GM18502 (cell line): ENCODE data around the gene ATP6V0D1.

Experiments used
- ATAC-seq: cut with Tn5 transposase; IDR thresholded peaks from one replicate; pipeline ENCODE4 v1.9.1; 2021; ENCODE audit warnings: mild to moderate bottlenecking; ENCODE audit not compliant: unreplicated experiment, poor library complexity

Gene ATP6V0D1

DNA sequence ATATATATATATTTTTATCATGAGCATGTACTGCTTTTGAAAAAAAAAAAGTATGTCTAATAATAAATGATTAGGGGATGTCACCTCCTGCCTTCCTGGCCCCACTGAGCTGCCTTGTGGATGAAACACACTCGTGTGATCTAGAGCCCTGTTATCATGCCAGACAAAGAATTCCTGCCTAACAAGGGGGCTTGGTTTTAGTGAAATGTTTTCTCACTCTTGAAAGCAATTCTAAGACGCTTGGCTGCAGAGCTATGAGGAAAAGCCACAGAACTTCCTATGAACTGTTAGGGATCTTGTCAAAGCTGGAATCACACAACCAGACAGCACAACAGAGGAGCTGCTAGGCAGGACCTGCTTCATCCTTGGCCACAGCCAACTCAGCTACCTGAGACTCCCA lies 68.7 kb downstream of the ATP6V0D1 start:
- ATAC-seq, result no peak

DNA sequence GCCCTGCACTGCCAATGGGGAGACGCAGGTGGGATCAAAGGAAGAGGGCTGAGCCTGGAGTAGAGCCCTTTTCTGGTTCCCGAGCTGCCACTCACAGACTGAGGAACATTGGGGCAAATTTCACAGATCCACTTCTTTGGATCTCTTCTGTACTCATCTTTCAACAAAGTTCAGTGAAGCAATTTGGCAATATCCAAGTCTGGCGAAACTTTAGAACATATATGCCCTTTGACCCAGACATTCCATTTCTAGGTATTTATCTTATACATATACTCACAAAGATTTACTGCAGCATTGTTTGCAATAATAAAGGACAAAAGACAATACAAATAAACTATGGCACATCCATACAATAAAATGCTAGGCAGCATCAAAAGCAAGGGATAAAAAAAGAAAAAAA lies 69.6 kb downstream of the ATP6V0D1 start:
- ATAC-seq, result no peak

DNA sequence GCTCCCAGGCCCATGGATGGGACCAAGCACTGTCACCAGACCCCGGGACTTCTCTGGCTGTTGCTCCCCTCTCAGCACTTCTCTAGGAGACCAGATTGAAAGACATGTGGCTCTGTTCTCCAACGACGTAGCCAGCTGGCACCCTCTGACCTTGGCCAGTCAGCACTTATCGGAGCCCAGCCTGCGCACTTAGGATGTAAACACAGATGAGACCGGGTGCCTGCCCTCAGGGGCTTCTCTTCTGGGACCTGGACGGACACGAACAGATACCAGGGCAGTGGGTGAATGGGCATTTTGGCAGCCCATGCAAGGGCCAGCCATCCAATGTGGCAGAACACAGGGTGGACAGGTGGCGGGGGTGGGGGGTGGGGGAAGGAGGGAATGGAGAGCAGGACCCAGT lies 71.3 kb downstream of the ATP6V0D1 start:
- ATAC-seq, result no peak

DNA sequence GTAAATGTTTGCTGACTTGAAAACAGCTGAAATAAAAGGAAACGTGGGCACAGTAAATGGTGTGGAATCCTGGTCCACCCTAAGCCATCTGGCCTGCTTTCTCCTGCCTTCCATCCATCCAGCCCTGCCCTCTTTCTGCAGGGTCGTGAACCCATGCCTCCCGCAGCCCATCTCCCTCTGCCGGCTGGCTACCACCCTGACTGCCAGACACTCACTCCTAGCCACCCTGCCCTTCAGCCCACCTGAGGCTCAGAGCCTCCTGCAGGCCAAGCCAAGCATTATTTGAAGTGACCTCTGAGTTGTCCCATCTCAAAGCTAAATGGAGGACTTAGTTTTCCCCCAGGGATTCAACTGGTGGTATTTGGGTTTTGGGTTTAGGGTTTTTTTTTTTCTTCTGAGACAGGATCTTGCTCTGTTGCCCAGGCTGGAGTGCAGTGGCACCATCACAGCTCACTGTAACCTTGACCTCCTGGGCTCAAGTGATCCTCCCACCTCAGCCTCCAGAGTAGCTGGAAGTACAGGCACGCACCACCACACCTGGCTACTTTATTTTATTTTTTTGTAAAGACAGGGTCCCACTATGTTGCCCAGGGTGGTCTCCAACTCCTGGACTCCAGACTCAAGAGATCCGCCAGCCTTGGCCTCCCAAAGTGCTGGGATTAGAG lies 73.0 kb downstream of the ATP6V0D1 start:
- no peak for ATAC-seq

DNA sequence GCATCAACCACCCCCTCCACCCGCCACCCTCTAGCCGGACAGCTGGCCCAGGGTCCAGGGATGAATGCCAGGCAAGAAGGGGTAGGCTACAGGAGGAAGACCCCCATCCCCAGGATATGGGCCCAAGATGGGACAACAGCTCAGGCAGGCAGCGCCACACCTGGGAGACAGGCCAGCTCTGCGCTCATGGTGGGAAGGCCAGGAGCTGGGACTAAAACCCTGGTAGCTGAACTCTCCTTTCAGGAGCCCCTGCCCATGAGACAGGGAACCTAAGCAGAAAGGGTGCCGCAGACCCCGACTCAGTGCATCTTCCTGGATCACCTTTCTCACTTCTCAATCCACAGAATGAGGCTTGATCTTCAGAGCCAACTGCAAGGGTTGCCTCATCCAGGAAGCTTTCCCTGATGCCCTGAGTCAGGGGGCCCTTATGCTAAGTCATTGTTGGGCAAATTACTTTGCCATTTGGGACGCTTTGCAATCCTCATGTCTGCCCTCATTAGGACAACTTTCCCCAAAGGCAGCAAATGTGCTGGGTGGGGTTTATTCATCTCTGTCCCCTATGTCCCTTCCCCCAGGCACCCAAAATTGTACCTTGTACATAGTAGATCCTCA lies 73.7 kb downstream of the ATP6V0D1 start:
- ATAC-seq, result no peak

DNA sequence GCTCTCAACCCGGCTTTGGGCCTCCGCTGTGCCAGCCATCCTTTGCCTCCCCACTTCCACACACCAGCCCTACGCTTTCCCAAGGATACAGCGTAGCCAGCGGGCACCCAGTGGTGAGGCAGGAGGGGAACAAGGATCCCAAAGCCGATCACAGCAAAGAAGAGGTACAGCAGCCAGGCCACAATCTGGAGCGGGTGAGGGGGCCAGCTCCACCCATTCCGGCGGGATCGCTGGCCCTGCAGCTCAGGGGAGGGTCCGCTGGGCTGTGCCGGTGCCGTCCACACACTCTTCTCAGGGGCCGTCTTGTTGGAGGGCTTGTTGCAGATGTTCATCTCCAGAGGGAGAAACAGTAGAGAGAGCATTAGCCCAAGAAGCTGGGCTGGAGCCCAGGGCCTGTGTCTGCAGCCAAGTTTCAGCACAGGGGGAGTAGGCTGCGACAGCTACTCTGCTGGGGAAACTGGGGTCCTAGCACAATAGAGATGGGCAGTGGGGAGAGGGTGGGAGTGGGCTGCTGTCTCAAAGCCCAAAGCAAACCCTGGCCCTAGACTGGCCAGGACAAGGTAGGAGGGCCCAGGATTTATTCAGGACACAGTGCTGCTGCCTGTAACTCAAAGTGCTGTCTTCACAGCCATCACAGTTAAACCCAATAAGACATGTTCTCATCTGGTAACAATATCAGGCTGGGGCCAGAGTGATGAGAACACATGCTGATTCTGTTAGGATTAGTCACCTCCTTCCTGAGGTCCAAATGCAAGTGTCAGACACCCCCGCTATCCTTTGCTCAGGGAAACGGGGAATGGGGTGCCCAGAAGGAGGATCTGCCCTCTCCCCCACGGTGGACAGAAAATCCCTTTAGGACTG lies 74.6 kb downstream of the ATP6V0D1 start:
- no peak for ATAC-seq

DNA sequence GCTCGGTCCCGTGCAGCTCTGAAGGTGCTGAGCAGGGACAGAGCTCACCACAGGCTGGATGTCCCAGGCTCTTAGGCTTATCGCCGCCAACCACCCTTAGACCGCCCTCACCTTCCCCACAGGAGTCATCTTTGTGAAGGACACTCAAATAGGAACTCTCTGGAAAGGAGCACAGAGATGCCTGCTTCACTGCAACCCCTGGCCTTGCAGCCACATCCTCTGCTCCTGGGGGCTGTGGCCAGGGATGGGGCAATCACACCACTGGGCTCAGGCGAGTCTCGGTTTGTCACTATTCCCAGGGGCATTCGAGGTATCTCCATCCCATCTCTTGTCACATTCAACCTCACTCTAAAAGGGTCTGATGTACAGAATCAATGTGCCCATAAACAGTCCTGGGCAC lies 75.6 kb downstream of the ATP6V0D1 start:
- no peak for ATAC-seq

DNA sequence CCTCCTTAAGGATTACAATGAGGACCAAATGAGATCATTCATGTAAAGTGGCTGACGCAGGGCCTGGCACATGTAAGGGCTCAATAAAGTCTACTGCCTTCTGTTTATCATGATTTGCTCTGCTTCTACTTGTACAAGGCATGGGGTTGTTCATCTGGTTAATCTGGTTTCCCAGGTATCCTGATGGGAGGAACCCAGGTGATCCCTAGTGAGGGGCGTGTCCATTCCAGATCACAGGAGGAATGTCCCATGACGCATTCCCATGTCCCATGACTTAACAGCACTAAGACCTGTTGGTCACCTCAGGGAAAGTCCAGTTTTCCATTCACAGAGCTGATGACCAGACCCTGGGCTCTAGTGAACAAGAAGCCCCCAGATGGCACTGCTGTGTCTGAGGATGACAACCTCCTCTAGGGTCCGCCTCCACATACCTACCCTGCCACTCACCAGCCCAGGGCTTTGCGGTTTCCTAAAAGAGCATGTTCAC lies 76.2 kb downstream of the ATP6V0D1 start:
- no peak for ATAC-seq

DNA sequence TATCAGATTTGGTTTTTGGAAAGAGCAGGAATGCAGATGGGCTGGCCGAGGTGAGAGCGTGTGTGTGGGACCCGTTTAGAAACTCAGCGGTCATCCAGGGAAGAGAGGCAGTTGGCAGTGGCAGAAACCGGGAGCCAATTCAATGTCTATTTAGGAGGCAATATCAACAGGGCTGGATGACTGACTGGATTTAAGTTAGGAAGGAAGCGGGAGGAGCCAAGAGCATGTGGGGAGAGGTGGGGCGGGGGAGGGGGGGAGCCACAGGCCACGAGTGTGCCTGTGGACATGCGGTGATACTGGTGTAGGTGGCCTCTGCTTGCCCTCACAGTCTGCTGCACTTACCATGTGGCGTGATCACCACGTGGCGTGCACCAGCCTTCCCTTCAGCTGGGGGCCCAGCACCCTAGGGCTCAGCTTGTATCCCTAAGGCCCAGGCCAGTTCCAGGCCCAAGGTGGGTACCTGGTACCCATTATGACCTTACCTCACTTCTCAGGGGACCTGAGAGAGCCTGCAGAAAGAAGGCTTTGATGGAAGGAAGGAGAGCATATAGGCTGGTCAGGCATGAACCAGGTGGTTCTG lies 76.9 kb downstream of the ATP6V0D1 start:
- no peak for ATAC-seq

DNA sequence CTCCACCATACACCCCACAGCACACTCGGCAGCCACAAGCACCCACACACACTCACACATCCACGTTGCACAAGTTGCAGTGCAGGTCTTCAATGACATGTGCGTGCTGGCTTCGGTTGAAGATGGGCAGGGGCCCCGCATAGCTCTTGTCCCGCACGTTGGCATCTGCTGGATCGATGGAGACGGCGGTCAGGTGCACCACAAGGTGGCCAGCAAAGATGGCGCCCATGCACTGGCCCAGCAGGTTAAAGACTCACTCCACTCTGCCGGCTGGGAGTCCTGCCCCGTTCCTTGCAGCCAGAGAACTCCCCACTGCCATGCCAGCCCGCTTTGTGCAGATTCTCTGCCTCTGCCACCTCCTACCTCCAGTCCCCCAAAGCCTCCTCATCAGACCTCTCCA lies 80.1 kb downstream of the ATP6V0D1 start:
- no peak for ATAC-seq

DNA sequence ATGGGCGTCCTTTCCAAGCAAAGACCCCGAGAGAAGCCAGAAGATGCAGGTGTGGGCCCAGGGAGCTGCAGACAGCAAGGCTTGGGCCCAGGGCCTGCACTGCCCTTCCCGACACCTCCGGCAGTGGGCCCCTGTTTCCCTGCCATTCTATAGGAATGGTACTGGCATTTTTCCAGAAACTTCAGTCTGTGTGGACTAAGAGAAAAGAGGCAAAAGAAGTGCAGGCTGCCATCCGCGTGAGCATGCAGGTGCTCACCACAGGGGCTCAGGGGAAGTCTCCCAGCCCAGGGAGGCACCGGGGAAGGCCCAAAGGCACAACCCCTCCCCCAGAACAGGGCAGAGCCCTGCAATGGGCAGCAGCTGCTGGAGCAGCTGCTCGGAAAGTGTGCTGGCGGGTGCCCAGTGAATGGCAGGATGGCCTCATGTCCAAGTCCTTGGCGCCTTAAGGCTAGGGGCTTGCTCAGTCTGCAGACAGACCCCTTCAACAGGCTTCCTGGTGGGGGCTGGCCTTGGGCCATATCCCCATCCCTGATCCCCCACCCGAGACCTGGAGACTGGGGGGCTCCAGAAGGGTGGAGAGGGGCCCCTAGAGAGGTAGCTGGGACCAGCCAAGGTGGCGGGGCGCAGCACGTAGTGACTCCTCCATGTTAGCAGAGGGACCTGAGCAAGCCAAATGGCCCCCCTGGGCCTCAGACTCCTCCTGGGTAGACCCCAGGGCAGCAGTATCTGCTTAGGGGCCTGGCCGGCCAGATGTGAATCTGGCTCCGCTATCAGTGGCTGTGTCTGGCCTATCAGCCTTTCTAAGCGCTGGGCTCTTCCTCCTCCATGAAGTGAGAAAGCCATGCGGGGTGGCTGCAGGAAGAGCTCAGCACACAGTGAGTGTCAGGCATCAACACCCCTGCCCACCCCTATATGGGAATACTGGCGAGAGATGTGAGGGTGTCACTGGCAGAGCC lies 80.9 kb downstream of the ATP6V0D1 start:
- no peak for ATAC-seq

DNA sequence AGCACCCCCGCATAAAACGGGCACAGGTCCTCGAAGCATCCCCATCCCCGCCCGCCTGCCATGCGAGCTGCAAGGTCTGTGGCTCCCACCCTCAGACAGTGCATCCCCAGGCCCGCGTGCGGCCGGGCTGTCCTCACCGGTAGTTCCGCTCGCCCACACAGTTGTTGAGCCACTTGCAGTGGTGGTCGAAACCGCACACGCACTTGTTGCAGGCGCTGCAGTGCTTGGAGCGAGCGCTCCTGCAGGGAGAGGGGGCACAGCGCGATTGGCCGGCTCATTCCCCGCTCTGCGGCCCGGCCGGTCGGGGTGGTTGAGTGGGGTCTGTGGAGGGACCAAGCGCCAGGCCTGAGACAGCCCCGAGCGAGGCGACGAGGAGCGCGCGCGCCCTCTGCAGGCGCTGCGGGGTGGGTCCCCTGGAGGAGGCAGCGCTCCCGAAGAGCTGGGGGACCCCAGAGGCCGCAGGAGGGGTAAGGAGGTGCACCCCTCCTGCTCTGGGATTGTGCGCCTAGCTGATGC lies 81.7 kb downstream of the ATP6V0D1 start:
- no peak for ATAC-seq

DNA sequence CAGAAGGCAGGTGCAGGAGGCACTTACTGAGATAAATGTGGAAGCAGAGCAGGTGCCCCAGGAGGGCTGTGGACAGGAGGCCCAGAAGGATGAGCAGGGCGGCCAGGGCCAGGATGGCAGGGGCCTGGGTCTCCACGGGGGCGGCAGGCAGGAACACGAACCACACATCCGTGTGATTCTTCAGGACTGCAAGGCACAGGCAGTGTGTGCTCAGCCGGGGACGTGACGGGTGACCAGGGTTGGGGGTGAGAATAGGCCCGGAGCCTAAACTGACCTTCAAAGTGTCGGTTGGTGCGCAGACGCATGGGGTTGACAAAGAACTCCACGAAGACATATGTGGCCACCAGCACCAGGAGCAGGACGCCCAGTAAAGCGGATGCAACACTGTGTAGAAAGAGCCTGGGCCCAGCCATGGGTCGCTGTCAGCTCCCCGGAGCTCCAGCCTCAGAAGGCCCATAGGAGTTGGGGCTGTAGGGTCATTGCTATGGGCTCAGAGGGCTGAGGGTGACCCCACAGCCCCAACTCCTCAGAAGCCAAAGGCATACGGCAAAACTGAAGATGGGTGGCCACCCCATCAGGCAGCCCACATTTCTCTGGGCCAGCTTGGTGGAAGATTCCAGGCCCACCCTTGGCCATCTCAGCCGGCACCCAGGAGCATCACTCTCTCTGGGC lies 82.3 kb downstream of the ATP6V0D1 start:
- ATAC-seq, result no peak

DNA sequence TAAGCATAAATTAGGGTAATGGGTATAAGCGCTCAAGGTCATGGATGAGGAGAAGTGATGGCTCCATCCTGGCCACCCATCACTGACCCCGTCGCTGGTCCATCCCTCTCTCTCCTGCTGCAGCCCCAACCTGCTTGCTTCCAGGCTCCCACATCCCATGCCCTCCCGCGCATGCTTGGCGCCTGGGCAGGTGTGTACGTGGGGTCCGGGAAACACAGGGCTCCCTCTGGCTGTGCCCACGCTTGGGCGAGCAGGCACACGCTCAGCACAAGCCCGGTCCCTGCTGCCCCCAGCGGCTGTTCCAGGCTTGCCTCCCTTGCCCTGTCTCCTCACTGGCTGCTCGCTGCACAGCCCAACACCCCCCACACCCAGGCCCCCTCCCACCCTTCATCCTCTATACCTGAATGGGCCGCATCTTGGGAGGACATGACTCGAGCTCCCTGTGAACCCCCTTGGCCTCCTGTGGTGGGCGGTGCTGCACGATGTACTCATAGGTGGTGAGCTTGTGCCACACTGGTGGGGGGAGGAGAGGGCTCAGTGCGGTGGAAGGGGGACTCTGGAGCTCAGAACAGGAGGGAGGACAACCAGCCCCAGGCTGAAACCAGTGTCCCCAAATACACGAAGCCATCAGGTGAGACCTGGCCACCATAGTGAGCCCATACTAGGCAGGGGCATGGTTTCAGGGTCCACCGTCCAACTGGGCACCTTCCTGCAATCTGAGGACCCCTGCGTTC lies 83.0 kb downstream of the ATP6V0D1 start:
- ATAC-seq, result no peak

DNA sequence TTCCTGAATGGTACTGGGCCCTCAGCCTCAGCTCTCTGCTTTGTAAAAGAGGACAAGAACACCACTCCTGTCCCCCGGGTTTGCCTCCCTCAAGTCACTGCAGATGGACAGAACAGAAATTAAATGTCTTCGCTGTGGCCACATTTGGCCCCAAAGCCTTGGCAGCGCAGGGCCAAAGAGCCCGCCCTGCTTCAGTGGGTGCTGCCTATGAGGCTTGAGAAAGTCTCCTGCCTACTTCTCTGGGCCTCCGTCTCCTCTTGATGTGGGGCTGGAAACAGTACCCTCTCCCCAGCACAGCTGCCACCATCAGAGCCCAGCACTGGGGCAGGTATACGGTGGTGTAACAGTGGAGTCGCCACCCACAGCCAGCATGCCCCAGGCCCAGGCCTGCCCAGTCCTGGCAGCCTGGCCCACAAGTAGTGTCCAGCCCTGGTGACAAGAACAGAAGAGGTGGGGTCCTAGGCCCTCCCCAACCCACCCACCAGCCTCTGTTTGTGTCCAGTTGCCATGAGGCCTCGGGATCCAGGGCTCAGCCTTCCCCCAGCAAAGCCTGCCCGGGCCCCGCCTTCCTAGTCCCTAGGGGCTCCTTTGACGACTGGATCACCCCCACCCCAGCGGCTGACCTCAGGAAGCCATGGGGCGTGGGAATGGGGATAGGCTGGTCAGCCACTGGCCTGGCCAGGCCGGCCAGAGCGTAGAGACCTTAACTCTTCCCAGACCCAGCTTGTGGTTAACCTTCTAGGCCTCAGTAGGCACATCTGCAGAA lies 83.7 kb downstream of the ATP6V0D1 start:
- ATAC-seq, result no peak

DNA sequence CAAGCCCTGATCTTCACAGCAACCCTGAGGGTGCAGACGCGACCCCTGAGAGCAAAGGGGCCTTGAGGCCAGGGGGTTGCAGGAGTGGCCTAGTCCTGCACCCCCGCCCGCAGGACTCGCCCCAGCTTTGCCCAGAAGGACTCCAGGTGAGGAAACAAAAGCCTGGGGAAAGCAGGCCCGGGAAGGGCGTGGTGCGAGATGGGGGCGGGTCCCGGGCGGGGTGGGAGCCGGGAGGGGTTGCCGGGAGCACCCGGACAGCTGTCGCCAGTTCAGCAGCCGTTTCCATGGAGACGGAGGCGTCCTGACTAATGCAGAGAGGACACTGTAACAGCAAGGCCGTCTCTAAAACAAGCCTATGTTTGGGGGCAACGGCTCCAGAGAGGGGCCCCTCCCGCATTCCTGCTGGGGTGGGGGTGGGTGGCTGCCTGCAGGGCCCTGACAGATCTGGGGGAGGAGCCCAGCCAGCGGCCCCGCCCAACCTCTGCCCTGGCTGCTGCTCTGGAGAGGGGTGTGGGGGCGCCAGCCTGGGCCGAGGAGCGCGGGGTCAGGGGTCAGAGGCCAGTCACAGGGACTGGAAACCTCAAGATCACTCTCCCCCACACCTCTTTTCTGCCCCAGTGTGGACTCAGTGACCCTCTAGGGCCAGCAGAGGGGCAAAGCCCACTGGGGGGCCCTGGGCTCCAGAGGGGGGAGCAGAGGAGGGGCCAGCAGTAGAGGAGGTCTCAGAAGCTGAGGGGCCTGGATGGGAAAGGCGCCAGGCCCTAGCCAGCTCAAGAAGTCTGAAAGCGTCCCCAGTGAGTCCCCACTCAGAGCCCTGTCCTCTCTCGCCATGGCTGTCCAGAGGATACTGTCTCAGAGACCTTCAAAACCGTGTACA lies 84.6 kb downstream of the ATP6V0D1 start:
- no peak for ATAC-seq
